ENCODE measurements around the gene SBSN. TPM values are rescaled to one million over a fixed set of nuclear protein-coding genes. Genes with fewer than 3 reads are reported as not detected.

SBSN gene
- total and polyA plus RNA-seq, 4 donors: 0.08 to 0.39 (median 0.09) TPM; not detected in 1

DNA sequence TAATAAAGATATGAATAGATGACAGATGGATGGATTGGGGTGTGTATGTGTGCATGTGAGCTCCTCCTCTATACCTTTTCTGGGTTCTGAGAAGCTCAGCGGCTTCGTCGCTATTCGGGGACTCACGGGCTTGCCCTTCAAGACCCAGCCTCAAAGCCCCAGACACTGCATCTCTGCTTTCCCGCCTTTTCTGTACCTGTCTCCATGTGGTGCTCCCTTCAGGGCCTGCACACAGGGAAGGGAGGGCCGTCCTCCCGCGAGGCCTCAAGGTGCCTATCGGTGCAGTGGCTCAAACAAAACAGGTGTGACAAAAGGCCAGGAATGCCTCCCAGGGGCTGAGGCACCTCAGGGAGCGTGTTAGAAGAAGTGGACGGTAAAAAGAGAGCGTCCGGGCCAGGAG is 54.0 kb downstream of the SBSN start:
- TF ChIP-seq, protein P1, sequence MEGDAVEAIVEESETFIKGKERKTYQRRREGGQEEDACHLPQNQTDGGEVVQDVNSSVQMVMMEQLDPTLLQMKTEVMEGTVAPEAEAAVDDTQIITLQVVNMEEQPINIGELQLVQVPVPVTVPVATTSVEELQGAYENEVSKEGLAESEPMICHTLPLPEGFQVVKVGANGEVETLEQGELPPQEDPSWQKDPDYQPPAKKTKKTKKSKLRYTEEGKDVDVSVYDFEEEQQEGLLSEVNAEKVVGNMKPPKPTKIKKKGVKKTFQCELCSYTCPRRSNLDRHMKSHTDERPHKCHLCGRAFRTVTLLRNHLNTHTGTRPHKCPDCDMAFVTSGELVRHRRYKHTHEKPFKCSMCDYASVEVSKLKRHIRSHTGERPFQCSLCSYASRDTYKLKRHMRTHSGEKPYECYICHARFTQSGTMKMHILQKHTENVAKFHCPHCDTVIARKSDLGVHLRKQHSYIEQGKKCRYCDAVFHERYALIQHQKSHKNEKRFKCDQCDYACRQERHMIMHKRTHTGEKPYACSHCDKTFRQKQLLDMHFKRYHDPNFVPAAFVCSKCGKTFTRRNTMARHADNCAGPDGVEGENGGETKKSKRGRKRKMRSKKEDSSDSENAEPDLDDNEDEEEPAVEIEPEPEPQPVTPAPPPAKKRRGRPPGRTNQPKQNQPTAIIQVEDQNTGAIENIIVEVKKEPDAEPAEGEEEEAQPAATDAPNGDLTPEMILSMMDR (IDR thresholded peaks at IDR 0.05; ENCODE audit: control extremely low read depth, extremely low read depth): no peak
- DNase-seq: no peak

More for the DNA sequence above, 54.0 kb downstream of the SBSN start:
- H3K27ac ChIP-seq (ENCODE audit: low read depth in 1 of 2, low read length in 1 of 2): no peak overlapping the region
- H3K4me1 ChIP-seq (ENCODE audit: control insufficient read depth in 5 of 5, insufficient read depth in 5 of 5, low read length in 5 of 5): no peaks in the 10 kb centered on the region
- H3K27me3 ChIP-seq (ENCODE audit: control insufficient read depth in 3 of 3, insufficient read depth in 3 of 3, low read length in 2 of 3): no peaks in the 10 kb centered on the region
- no peaks in the 10 kb centered on the region for H3K9me3 ChIP-seq (ENCODE audit: control insufficient read depth in 4 of 4, insufficient read depth in 3 of 4, low read length in 3 of 4)
- no peak overlapping the region for H3K4me3 ChIP-seq
- WGBS, 2 donors: 96 to 97% methylated on average over 14 of the region's 14 CpGs
- no peaks in the 10 kb centered on the region for H3K36me3 ChIP-seq (ENCODE audit: control insufficient read depth in 4 of 4, insufficient read depth in 4 of 4, low read length in 4 of 4)
- no peak overlapping the region for H3K9ac ChIP-seq (ENCODE audit: insufficient read depth in 1 of 2, low read length in 2 of 2)
- no peak for ATAC-seq (ENCODE audit: insufficient read depth, low FRiP score)

Other genes with a start within 250 kb of the SBSN start
- 1 to 10 TPM in 1 of 2 donors, under 1 TPM in 1; 0.28 to 1.5 TPM for gene HAMP, start 245.8 kb downstream of the SBSN start, total RNA-seq
- 10 to 100 TPM in 1 of 2 donors, 1 to 10 TPM in 1; 1.7 to 85.7 TPM for gene HAMP, start 245.8 kb downstream of the SBSN start, polyA plus RNA-seq
- 1 to 10 TPM; 1.5 to 8.8 TPM for gene MAG, start 236.2 kb downstream of the SBSN start, total RNA-seq
- 1 to 10 TPM in 1 of 2 donors, under 1 TPM in 1; 0.08 to 2.3 TPM for gene MAG, start 236.2 kb downstream of the SBSN start, polyA plus RNA-seq
- 10 to 100 TPM; 13.5 to 53.8 TPM for gene CD22, start 199.1 kb downstream of the SBSN start, total RNA-seq
- 10 to 100 TPM in 1 of 2 donors, 1 to 10 TPM in 1; 4.7 to 48.0 TPM for gene CD22, start 199.1 kb downstream of the SBSN start, polyA plus RNA-seq
- under 1 TPM; 0.37 to 0.49 TPM for gene FFAR1, start 180.4 kb downstream of the SBSN start, total RNA-seq
- gene FFAR1, start 180.4 kb downstream of the SBSN start, polyA plus RNA-seq: 1 to 10 TPM in 1 of 2 donors, under 1 TPM in 1; 0.06 to 1.1 TPM
- gene FFAR3, start 169.9 kb downstream of the SBSN start, total RNA-seq: under 1 TPM; 0.26 to 0.55 TPM
- gene FFAR3, start 169.9 kb downstream of the SBSN start, polyA plus RNA-seq: 10 to 100 TPM in 1 of 2 donors, under 1 TPM in 1; 0.06 to 20.9 TPM
- under 1 TPM in 1 of 2 donors, not detected in 1; 0.21 TPM for gene GPR42, start 157.2 kb downstream of the SBSN start, total RNA-seq
- 1 to 10 TPM in 1 of 2 donors, not detected in 1; 1.5 TPM for gene GPR42, start 157.2 kb downstream of the SBSN start, polyA plus RNA-seq
- 1 to 10 TPM; 2.6 to 6.2 TPM for gene FFAR2, start 80.1 kb downstream of the SBSN start, total RNA-seq
- gene FFAR2, start 80.1 kb downstream of the SBSN start, polyA plus RNA-seq: 100 to 1,000 TPM in 1 of 2 donors, 1 to 10 TPM in 1; 1.2 to 113 TPM
- gene KRTDAP, start 37.8 kb downstream of the SBSN start, total RNA-seq: not detected
- under 1 TPM; 0.16 to 0.49 TPM for gene KRTDAP, start 37.8 kb downstream of the SBSN start, polyA plus RNA-seq
- 100 to 1,000 TPM in 1 of 2 donors, 10 to 100 TPM in 1; 84.6 to 127 TPM for gene DMKN, start 14.7 kb downstream of the SBSN start, total RNA-seq
- gene DMKN, start 14.7 kb downstream of the SBSN start, polyA plus RNA-seq: 100 to 1,000 TPM in 1 of 2 donors, 10 to 100 TPM in 1; 79.0 to 278 TPM
- not detected for gene GAPDHS, start 5.1 kb upstream of the SBSN start, total RNA-seq
- not detected for gene GAPDHS, start 5.1 kb upstream of the SBSN start, polyA plus RNA-seq
- gene TMEM147, start 17.3 kb upstream of the SBSN start, total RNA-seq: 10 to 100 TPM; 39.0 to 98.8 TPM
- gene TMEM147, start 17.3 kb upstream of the SBSN start, polyA plus RNA-seq: 100 to 1,000 TPM; 150 to 167 TPM
- gene ATP4A, start 35.3 kb upstream of the SBSN start, total RNA-seq: not detected
- under 1 TPM in 1 of 2 donors, not detected in 1; 0.01 TPM for gene ATP4A, start 35.3 kb upstream of the SBSN start, polyA plus RNA-seq
- gene PMIS2, start 57.9 kb upstream of the SBSN start, total RNA-seq: not detected
- not detected for gene PMIS2, start 57.9 kb upstream of the SBSN start, polyA plus RNA-seq
- 10 to 100 TPM; 13.9 to 15.8 TPM for gene HAUS5, start 84.4 kb upstream of the SBSN start, total RNA-seq
- gene HAUS5, start 84.4 kb upstream of the SBSN start, polyA plus RNA-seq: 10 to 100 TPM in 1 of 2 donors, 1 to 10 TPM in 1; 6.0 to 16.5 TPM
- gene RBM42, start 100.7 kb upstream of the SBSN start, total RNA-seq: 10 to 100 TPM; 28.4 to 77.4 TPM
- 10 to 100 TPM; 68.6 to 84.0 TPM for gene RBM42, start 100.7 kb upstream of the SBSN start, polyA plus RNA-seq
- 1 to 10 TPM in 1 of 2 donors, under 1 TPM in 1; 0.31 to 1.0 TPM for gene ETV2, start 113.4 kb upstream of the SBSN start, total RNA-seq
- 1 to 10 TPM; 1.2 to 2.5 TPM for gene ETV2, start 113.4 kb upstream of the SBSN start, polyA plus RNA-seq
- 100 to 1,000 TPM; 202 to 338 TPM for gene COX6B1, start 120.0 kb upstream of the SBSN start, total RNA-seq
- 1,000 to 10,000 TPM in 1 of 2 donors, 100 to 1,000 TPM in 1; 679 to 1,407 TPM for gene COX6B1, start 120.0 kb upstream of the SBSN start, polyA plus RNA-seq
- gene UPK1A, start 138.2 kb upstream of the SBSN start, total RNA-seq: not detected
- gene UPK1A, start 138.2 kb upstream of the SBSN start, polyA plus RNA-seq: under 1 TPM in 1 of 2 donors, not detected in 1; 0.03 TPM
- under 1 TPM; 0.28 to 0.63 TPM for gene ZBTB32, start 176.2 kb upstream of the SBSN start, total RNA-seq
- gene ZBTB32, start 176.2 kb upstream of the SBSN start, polyA plus RNA-seq: under 1 TPM; 0.22 to 0.50 TPM
- 10 to 100 TPM; 24.9 to 41.0 TPM for gene KMT2B, start 189.7 kb upstream of the SBSN start, total RNA-seq
- gene KMT2B, start 189.7 kb upstream of the SBSN start, polyA plus RNA-seq: 10 to 100 TPM; 21.7 to 30.0 TPM
- 10 to 100 TPM in 1 of 2 donors, 1 to 10 TPM in 1; 3.8 to 32.3 TPM for gene IGFLR1, start 214.1 kb upstream of the SBSN start, total RNA-seq
- 10 to 100 TPM; 19.6 to 72.5 TPM for gene IGFLR1, start 214.1 kb upstream of the SBSN start, polyA plus RNA-seq
- 10 to 100 TPM; 14.0 to 21.6 TPM for gene U2AF1L4, start 217.1 kb upstream of the SBSN start, total RNA-seq
- 10 to 100 TPM; 13.0 to 25.5 TPM for gene U2AF1L4, start 217.1 kb upstream of the SBSN start, polyA plus RNA-seq
- 100 to 1,000 TPM in 1 of 2 donors, 10 to 100 TPM in 1; 36.8 to 129 TPM for gene PSENEN, start 217.3 kb upstream of the SBSN start, total RNA-seq
- 100 to 1,000 TPM in 1 of 2 donors, 10 to 100 TPM in 1; 84.2 to 196 TPM for gene PSENEN, start 217.3 kb upstream of the SBSN start, polyA plus RNA-seq
- 10 to 100 TPM in 1 of 2 donors, 1 to 10 TPM in 1; 4.4 to 11.4 TPM for gene LIN37, start 220.3 kb upstream of the SBSN start, total RNA-seq
- gene LIN37, start 220.3 kb upstream of the SBSN start, polyA plus RNA-seq: 10 to 100 TPM; 16.2 TPM
- 10 to 100 TPM; 13.2 to 44.8 TPM for gene HSPB6, start 228.7 kb upstream of the SBSN start, total RNA-seq
- gene HSPB6, start 228.7 kb upstream of the SBSN start, polyA plus RNA-seq: 10 to 100 TPM; 22.5 to 26.4 TPM
- gene PROSER3, start 229.9 kb upstream of the SBSN start, total RNA-seq: 10 to 100 TPM; 10.5 to 32.2 TPM
- gene PROSER3, start 229.9 kb upstream of the SBSN start, polyA plus RNA-seq: 10 to 100 TPM; 10.0 to 13.6 TPM
- gene ARHGAP33, start 247.3 kb upstream of the SBSN start, total RNA-seq: 10 to 100 TPM; 16.2 to 16.6 TPM
- 1 to 10 TPM; 3.1 to 8.2 TPM for gene ARHGAP33, start 247.3 kb upstream of the SBSN start, polyA plus RNA-seq

Measured in lung (tissue), 12 donors.